GM10266 (cell line): ENCODE measurements around the gene TBPL1.
"Not testable (repeated sequence)": the region's sequence is repeated elsewhere in the genome, so short reads cannot be mapped to it uniquely, and the experiment has no call there.

Experiments
- DNase-seq: peaks from one replicate; pipeline ENCODE4 v3.0.0; 2012; ENCODE audit errors: extremely low spot score
- CTCF ChIP-seq: IDR thresholded peaks from 2 replicates; pipeline ENCODE4 v1.5.1; 2012; ENCODE audit warnings: mild to moderate bottlenecking, low read depth; ENCODE audit not compliant: control insufficient read depth, insufficient read depth; ENCODE audit errors: missing control alignments

Gene TBPL1

DNA sequence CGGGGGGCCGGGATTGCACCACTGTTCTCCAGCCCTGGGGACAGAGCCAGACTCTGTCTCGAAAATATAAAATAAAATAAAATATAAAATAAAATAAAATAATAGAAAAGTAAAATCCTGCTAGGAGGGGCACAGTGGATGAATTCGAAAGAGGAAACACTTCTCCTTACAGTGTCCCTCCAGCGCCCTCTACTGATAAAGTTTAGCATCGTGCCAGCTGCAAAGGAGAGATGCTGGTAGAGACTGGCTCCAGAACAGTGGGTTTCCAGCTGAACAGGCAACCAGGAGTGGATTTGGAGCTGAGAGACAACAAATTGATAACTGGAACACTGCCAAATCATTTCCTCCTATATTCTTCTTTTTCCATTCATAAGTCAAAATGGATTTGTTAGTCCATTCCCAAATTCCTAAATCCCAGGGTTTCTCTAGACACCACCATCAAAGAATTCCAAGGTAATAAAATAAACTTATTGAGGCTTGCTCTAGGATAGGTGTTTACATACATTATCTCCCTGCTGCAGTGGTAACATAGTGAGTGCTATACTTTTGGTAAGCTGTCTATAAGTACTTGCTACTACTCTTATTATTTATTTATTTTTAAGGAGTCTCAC, 31.7 kb upstream of the TBPL1 start:
- DNase-seq, result peak; percentile 59
- TF ChIP-seq CTCF, result peak; percentile 78

- peak; percentile 45 for DNase-seq
- TF ChIP-seq CTCF, result peak; percentile 84
These were observed 29.0 kb upstream of the TBPL1 start for GRCh38 chr6:133923938-133924593.

DNA sequence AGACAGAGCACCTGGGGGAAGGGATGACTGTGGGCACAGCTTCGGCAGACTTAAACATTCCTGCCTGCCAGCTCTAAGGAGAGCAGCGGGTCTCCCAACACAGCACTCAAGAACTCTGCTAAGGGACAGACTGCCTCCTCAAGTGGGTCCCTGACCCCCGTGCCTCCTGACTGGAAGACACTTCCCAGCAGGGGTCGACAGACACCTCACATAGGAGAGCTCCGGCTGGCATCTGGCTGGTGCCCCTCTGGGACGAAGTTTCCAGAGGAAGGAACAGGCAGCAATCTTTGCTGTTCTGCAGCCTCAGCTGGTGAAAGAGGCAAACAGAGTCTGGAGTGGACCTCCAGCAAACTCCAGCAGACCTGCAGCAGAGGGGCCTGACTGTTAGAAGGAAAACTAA, 21.8 kb upstream of the TBPL1 start:
- DNase-seq, result not testable (repeated sequence)

DNA sequence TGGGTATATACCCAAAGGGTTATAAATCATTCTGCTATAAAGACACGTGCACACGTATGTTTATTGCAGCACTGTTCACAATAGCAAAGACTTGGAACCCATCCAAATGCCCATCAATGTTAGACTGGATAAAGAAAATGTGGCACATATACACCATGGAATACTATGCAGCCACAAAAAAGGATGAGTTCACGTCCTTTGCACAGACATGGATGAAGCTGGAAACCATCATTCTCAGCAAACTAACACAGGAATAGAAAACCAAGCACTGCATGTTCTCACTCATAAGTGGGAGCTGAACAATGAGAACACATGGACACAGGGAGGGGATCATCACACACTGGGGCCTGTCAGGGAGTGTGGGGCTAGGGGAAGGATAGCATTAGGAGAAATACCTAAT, 16.7 kb upstream of the TBPL1 start:
- DNase-seq, result not testable (repeated sequence)

DNA sequence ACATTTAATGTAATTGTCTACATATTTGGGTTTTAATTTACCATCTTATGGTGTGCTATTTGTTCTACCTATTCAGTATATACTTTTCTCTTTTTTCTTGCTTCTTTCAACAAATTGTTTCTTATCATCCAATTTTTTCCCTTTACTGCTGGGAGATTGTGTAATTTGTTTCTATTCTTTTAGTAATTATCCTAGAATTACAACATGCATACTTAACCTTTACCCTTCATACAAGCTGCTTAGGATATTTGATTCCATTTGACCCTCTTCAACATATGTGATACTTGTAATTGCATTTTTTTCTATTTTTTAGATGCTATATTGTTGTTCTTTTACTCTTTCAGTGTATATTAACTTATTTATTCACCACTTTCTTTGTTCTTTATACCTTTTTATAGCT, 15.1 kb upstream of the TBPL1 start:
- no peak for DNase-seq
- no peak for TF ChIP-seq CTCF

DNA sequence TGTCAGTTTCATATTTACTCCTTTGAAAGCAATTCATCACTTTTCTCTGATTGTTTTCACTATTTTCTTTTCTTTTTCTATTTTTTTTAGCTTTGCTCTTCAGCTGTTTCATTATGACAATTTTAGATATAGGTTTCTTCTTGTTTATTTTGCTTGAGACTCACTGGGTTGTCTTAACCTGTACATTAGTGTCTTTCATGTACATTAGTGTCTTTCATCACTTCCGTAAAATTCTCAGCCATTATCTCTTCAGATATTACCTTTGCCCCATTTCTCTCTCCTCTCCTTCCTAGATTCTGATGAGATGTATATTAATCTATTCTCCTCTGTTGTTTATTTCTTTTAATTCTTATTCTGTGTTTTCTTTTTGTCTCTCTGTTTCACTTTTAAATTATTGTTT, 14.5 kb upstream of the TBPL1 start:
- no peak for TF ChIP-seq CTCF
- DNase-seq, result no peak

GRCh38 chr6:133939778-133940667, 13.0 kb upstream of the TBPL1 start:
- DNase-seq, result no peak
- TF ChIP-seq CTCF, result no peak

DNA sequence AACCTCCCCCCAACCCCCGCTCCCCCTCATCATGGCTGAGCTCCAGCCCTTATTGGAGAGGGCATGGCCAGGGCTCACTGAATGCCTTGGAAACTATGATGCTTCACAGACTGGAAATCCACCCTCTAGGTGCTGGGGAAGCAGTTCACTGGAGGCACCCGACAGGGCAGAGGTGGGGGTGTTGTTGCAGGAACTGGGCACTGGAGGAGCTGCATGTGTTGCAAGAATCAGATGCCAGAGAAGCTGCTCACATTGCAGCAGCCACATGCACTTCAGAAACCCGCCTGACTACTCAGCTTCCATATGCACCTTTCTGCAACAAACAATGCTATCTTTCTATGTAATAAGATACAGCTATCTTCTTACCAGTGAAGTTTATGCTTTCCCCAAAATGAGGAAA, 7.9 kb upstream of the TBPL1 start:
- no peak for TF ChIP-seq CTCF
- DNase-seq, result no peak
